Lung (tissue), 12 donors: ENCODE measurements around the gene NPAS3. TPM values are rescaled to one million over a fixed set of nuclear protein-coding genes. Genes with fewer than 3 reads are reported as not detected.
A peak's percentile ranks its signal among the peaks of the same experiment; 100 is the strongest.

Experiments
- ATAC-seq: fragments of 200-7000 bp; cut with Tn5 transposase; one replicate; pipeline ENCODE4 v1.9.1; 2020; ENCODE audit warnings: moderate number of reproducible peaks; ENCODE audit not compliant: insufficient read depth, low FRiP score
- DNase-seq, 3 donors: peaks; one replicate each; pipeline ENCODE4 v3.0.0-alpha.2; 2013 to 2017
- H3K27ac ChIP-seq, 2 donors: one replicate each; pipeline ENCODE4 v1.5.1; 2013; ENCODE audit warnings: mild to moderate bottlenecking in 2 of 2, moderate library complexity in 2 of 2, control low read depth in 1 of 2, inconsistent platforms in 1 of 2, low read depth in 1 of 2, low read length in 1 of 2
- H3K27me3 ChIP-seq, 3 donors: one replicate each; pipeline ENCODE4 v1.5.1; 2013; ENCODE audit warnings: low read length in 2 of 3; ENCODE audit not compliant: control insufficient read depth in 3 of 3, insufficient read depth in 3 of 3
- H3K36me3 ChIP-seq, 4 donors: one replicate each; pipeline ENCODE4 v1.5.1; 2013; ENCODE audit warnings: low read length in 4 of 4, mild to moderate bottlenecking in 1 of 4, moderate library complexity in 1 of 4; ENCODE audit not compliant: control insufficient read depth in 4 of 4, insufficient read depth in 4 of 4
- H3K4me1 ChIP-seq, 5 donors: one replicate each; pipeline ENCODE4 v1.5.1; 2013; ENCODE audit warnings: low read length in 5 of 5, mild to moderate bottlenecking in 2 of 5, moderate library complexity in 1 of 5; ENCODE audit not compliant: control insufficient read depth in 5 of 5, insufficient read depth in 5 of 5
- H3K4me3 ChIP-seq: one replicate; pipeline ENCODE4 v1.5.1; 2013; ENCODE audit warnings: mild to moderate bottlenecking, control low read depth, moderate library complexity
- H3K9ac ChIP-seq, 2 donors: one replicate each; pipeline ENCODE4 v1.5.1; 2013; ENCODE audit warnings: low read length in 2 of 2, control low read depth in 1 of 2; ENCODE audit not compliant: insufficient read depth in 1 of 2
- H3K9me3 ChIP-seq, 4 donors: one replicate each; pipeline ENCODE4 v1.5.1; 2013; ENCODE audit warnings: low read length in 3 of 4, mild to moderate bottlenecking in 1 of 4, moderate library complexity in 1 of 4; ENCODE audit not compliant: control insufficient read depth in 4 of 4, insufficient read depth in 3 of 4
- WGBS, 2 donors: extraction: QIAGEN DNeasy Blood & Tissue Kit; methylation state at CpG; one replicate each; pipeline ENCODE4 v1.1.7; 2013; 5-methylcytosine and 5-hydroxymethylcytosine counted together
- polyA plus RNA-seq, 2 donors: library from polyadenylated mRNA; stranded (reverse); fragments of 200-250 nt; gene quantifications; one replicate each; pipeline ENCODE4 v1.2.1, GENCODE V29; 2013
- total RNA-seq, 2 donors: library from RNA; depleted of rRNA in 1 of 2; stranded (reverse); fragments of >200 nt in 1 of 2; gene quantifications; one replicate each; pipeline ENCODE4 v1.2.1, GENCODE V29; 2014 to 2021
- TF ChIP-seq, protein P1 (sequence below): IDR thresholded peaks from 2 replicates; pipeline ENCODE4 v1.5.1; 2012; ENCODE audit warnings: mild to moderate bottlenecking; ENCODE audit errors: control extremely low read depth, extremely low read depth
- donor health status: control.
- donor health status: control.
- donor health status: Bipolar disorder and iron deficiency.
- donor health status: healthy.
- donor health status: DM: yes; HTN: yes; CAD: no.

The NPAS3 gene
- total and polyA plus RNA-seq, 4 donors, result 0.13 to 0.48 (median 0.33) TPM

DNA sequence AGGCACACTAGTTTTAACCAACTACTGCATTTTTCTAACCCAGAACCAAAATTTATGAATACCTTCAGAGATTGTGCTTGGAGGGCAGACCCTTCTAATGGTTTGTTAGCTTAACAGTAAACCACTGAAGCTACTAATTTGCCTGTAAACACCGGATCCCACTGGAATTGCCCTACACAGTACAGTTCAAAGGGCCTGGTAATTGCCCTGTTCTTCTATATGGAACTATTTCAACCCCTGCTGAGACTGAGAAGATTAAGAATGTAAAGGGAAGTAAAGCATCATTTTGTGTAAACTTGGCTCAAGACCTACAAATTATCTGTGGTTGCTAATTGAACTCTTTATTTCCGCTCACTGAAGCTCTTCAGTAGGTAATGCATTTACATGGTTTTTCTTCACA lies 468.1 kb downstream of the NPAS3 start:
- Histone ChIP-seq H3K4me1 (peaks cover 0 to 2% (median 0%) of the 10 kb centered on the region in 5 donors), H3K27me3 (no peaks in the 10 kb centered on the region), H3K4me3 (no peak overlapping the region), H3K9me3 (peaks cover 0 to 3% (median 0%) of the 10 kb centered on the region in 4 donors), H3K36me3 (no peaks in the 10 kb centered on the region), H3K27ac (no peak overlapping the region), H3K9ac (no peak overlapping the region)
- ATAC-seq (no peak), DNase-seq (no peak)
- WGBS, 2 donors, result 93 to 94% methylated on average over 2 of the region's 2 CpGs
- TF ChIP-seq, protein P1, sequence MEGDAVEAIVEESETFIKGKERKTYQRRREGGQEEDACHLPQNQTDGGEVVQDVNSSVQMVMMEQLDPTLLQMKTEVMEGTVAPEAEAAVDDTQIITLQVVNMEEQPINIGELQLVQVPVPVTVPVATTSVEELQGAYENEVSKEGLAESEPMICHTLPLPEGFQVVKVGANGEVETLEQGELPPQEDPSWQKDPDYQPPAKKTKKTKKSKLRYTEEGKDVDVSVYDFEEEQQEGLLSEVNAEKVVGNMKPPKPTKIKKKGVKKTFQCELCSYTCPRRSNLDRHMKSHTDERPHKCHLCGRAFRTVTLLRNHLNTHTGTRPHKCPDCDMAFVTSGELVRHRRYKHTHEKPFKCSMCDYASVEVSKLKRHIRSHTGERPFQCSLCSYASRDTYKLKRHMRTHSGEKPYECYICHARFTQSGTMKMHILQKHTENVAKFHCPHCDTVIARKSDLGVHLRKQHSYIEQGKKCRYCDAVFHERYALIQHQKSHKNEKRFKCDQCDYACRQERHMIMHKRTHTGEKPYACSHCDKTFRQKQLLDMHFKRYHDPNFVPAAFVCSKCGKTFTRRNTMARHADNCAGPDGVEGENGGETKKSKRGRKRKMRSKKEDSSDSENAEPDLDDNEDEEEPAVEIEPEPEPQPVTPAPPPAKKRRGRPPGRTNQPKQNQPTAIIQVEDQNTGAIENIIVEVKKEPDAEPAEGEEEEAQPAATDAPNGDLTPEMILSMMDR, result no peak

DNA sequence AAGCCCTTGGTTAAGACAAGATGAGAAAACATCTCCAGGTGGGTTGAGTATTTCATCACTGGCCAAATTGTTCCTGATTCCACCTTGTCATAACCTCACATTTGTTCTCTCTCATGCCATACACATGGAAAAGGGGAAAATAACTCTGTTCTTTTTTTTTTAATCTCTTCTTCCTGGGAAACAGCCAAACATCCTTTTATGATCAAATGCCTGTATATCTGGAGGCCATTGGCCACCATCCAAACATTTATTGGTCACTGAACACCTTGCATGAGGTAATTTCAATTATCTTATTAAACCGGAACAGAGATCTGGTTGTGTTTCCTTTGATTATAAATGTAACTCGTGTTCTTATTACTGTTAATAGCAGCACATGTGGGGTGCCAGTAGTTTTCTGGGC lies 469.6 kb downstream of the NPAS3 start:
- no peak overlapping the region for H3K4me3 ChIP-seq
- H3K4me1 ChIP-seq, result peaks cover 0 to 2% (median 0%) of the 10 kb centered on the region in 5 donors
- TF ChIP-seq, protein P1, result no peak
- ATAC-seq (no peak), DNase-seq (peak in 1 of 3 donors; percentile 7)
- H3K9ac ChIP-seq, result no peak overlapping the region
- 61 to 72% methylated on average over 2 of the region's 2 CpGs for WGBS, 2 donors
- H3K27ac ChIP-seq, result no peak overlapping the region
- peaks cover 0 to 3% (median 0%) of the 10 kb centered on the region in 4 donors for H3K9me3 ChIP-seq
- no peaks in the 10 kb centered on the region for H3K27me3 ChIP-seq
- no peaks in the 10 kb centered on the region for H3K36me3 ChIP-seq

DNA sequence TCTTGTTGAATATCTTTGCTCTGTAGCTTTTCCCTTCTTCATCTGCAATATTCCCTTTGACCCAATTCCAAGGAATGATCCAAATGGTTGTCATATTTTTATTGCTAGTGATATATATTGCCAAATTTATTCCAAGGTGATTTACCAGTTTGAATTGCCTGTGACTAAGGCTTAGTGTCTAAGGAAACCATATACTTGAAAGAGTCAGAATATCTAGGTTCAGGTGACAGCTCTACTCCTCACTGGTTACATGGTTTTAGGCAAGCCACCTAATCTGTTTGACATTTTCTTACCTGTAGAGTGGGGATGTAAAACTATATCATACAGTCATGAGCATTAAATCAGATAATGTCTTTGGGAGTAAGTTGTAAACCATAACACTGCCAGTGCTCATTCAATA lies 473.8 kb downstream of the NPAS3 start:
- Histone ChIP-seq H3K4me1 (peaks cover 0 to 2% (median 0%) of the 10 kb centered on the region in 5 donors), H3K36me3 (no peaks in the 10 kb centered on the region), H3K4me3 (no peak overlapping the region), H3K27ac (no peak overlapping the region), H3K27me3 (no peaks in the 10 kb centered on the region), H3K9ac (no peak overlapping the region), H3K9me3 (no peaks in the 10 kb centered on the region)
- DNase-seq (no peak), ATAC-seq (no peak)
- TF ChIP-seq, protein P1, result no peak

DNA sequence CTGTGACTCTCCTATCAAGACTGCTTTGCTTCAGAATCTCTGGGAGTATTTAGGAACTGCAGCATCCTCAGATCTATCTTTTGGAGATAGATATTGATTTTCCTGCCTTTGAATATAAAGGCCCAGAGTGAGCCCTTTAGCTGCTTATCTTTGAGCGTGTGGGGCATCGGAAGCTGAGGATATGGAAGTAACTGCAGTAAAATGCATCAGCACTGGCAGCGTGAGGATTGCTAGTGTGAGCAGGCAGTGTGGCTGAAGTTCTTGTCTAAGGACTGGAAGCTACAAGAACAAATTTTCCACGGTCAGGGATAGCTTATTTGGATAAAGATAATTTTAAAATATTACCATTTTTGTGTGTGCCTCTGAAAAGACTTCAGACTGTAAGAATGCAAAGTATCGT lies 474.7 kb downstream of the NPAS3 start:
- no peak overlapping the region for H3K27ac ChIP-seq
- H3K4me3 ChIP-seq, result no peak overlapping the region
- H3K9ac ChIP-seq, result no peak overlapping the region
- TF ChIP-seq, protein P1, result no peak
- no peaks in the 10 kb centered on the region for H3K9me3 ChIP-seq
- no peak for DNase-seq
- H3K4me1 ChIP-seq, result peaks cover 0 to 2% (median 0%) of the 10 kb centered on the region in 5 donors
- 43 to 60% methylated on average over 5 of the region's 5 CpGs for WGBS, 2 donors
- no peaks in the 10 kb centered on the region for H3K36me3 ChIP-seq
- ATAC-seq, result no peak
- no peaks in the 10 kb centered on the region for H3K27me3 ChIP-seq
